OCI-LY1 (cell line): ENCODE measurements around the gene ZMIZ1.

ENCODE experiments used
- H2AFZ ChIP-seq: fragments of 200-600 bp; sonication (generic), shearing (Covaris generic); 2 replicates; pipeline ENCODE4 v1.6.0; 2014; ENCODE audit warnings: antibody characterized with exemption, mild to moderate bottlenecking, low read length
- H3F3A ChIP-seq: fragments of 200-600 bp; sonication (generic), shearing (Covaris generic); 2 replicates; pipeline ENCODE4 v1.6.0; 2014; ENCODE audit warnings: mild to moderate bottlenecking, antibody characterized with exemption, low read length, moderate library complexity; ENCODE audit not compliant: insufficient read depth
- H3K27ac ChIP-seq: fragments of 200-600 bp; sonication (generic); 2 replicates; pipeline ENCODE4 v1.5.1; 2014; ENCODE audit warnings: low read length, mixed run types, mild to moderate bottlenecking, low read depth; ENCODE audit not compliant: poor library complexity, severe bottlenecking
- H3K27me3 ChIP-seq: fragments of 200-600 bp; sonication (generic); 2 replicates; pipeline ENCODE4 v1.6.0; 2014; ENCODE audit warnings: antibody characterized with exemption, mild to moderate bottlenecking, low read length, moderate library complexity; ENCODE audit not compliant: insufficient read depth
- H3K36me3 ChIP-seq: fragments of 200-600 bp; sonication (generic); 2 replicates; pipeline ENCODE4 v1.6.1; 2014; ENCODE audit warnings: mild to moderate bottlenecking, antibody characterized with exemption, low read length, moderate library complexity, mixed read lengths; ENCODE audit not compliant: insufficient read depth
- H3K4me1 ChIP-seq: fragments of 200-600 bp; sonication (generic); 2 replicates; pipeline ENCODE4 v1.5.1; 2014; ENCODE audit warnings: mild to moderate bottlenecking, low read length, moderate library complexity; ENCODE audit not compliant: insufficient read depth, severe bottlenecking
- H3K4me2 ChIP-seq: fragments of 200-600 bp; sonication (generic), shearing (Covaris generic); 2 replicates; pipeline ENCODE4 v1.6.1; 2014; ENCODE audit warnings: low read length
- H3K4me3 ChIP-seq: fragments of 200-600 bp; sonication (generic); 2 replicates; pipeline ENCODE4 v1.5.1; 2014; ENCODE audit warnings: low read length, low read depth, mild to moderate bottlenecking, mixed read lengths; ENCODE audit not compliant: poor library complexity, severe bottlenecking
- H3K79me2 ChIP-seq: fragments of 200-600 bp; shearing (Covaris generic); 2 replicates; pipeline ENCODE4 v1.6.1; 2016; ENCODE audit warnings: mixed run types, low read length, mixed read lengths; ENCODE audit not compliant: insufficient read depth
- H3K9ac ChIP-seq: fragments of 200-600 bp; sonication (generic), shearing (Covaris generic); 2 replicates; pipeline ENCODE4 v1.6.1; 2014; ENCODE audit warnings: mild to moderate bottlenecking, low read length, mixed read lengths
- H3K9me2 ChIP-seq: fragments of 200-600 bp; sonication (generic), shearing (Covaris generic); 2 replicates; pipeline ENCODE4 v1.6.1; 2014; ENCODE audit warnings: low read depth, mild to moderate bottlenecking, low read length, mixed read lengths
- H3K9me3 ChIP-seq: fragments of 200-600 bp; shearing (Covaris generic); 2 replicates; pipeline ENCODE4 v1.6.1; 2014; ENCODE audit warnings: low read length, mixed read lengths
- H4K20me1 ChIP-seq: fragments of 200-600 bp; sonication (generic), shearing (Covaris generic); 2 replicates; pipeline ENCODE4 v1.6.0; 2016; ENCODE audit warnings: mild to moderate bottlenecking, low read length; ENCODE audit not compliant: insufficient read depth
- CTCF ChIP-seq: fragments of 200-600 bp; sonication (generic), shearing (Covaris generic); IDR thresholded peaks from 2 replicates; pipeline ENCODE4 v1.5.1; 2017; ENCODE audit warnings: mild to moderate bottlenecking, antibody characterized with exemption, low read length, moderate library complexity, mixed read lengths
- EZH2 ChIP-seq: fragments of 200-600 bp; sonication (generic), shearing (Covaris generic); IDR thresholded peaks from 2 replicates; pipeline ENCODE4 v1.8.0; 2017; ENCODE audit warnings: borderline replicate concordance, mixed run types, mild to moderate bottlenecking, antibody characterized with exemption, low read length, moderate library complexity, mixed read lengths

The ZMIZ1 gene

GRCh38 chr10:79161557-79161956 lies 92.8 kb downstream of the ZMIZ1 start:
- no peaks in the 10 kb centered on the region for H3K9me3 ChIP-seq
- H3K4me2 ChIP-seq, result no peak overlapping the region
- no peak overlapping the region for H3K27ac ChIP-seq
- no peaks in the 10 kb centered on the region for H3K79me2 ChIP-seq
- H3K4me1 ChIP-seq, result no peaks in the 10 kb centered on the region
- H3F3A ChIP-seq, result no peaks in the 10 kb centered on the region
- H2AFZ ChIP-seq, result no peak overlapping the region
- H3K9ac ChIP-seq, result no peak overlapping the region
- H3K4me3 ChIP-seq, result no peak overlapping the region
- H3K36me3 ChIP-seq, result no peaks in the 10 kb centered on the region
- no peak for TF ChIP-seq CTCF
- no peak for TF ChIP-seq EZH2
- H4K20me1 ChIP-seq, result no peaks in the 10 kb centered on the region
- no peaks in the 10 kb centered on the region for H3K9me2 ChIP-seq
- no peaks in the 10 kb centered on the region for H3K27me3 ChIP-seq

GRCh38 chr10:79162022-79162421 lies 93.3 kb downstream of the ZMIZ1 start:
- no peak overlapping the region for H3K9ac ChIP-seq
- TF ChIP-seq EZH2, result no peak
- no peak for TF ChIP-seq CTCF
- no peaks in the 10 kb centered on the region for H3K4me1 ChIP-seq
- H3K27me3 ChIP-seq, result no peaks in the 10 kb centered on the region
- H3F3A ChIP-seq, result no peaks in the 10 kb centered on the region
- H3K4me3 ChIP-seq, result no peak overlapping the region
- no peaks in the 10 kb centered on the region for H3K9me3 ChIP-seq
- H3K9me2 ChIP-seq, result no peaks in the 10 kb centered on the region
- H3K79me2 ChIP-seq, result no peaks in the 10 kb centered on the region
- H3K36me3 ChIP-seq, result no peaks in the 10 kb centered on the region
- H3K27ac ChIP-seq, result no peak overlapping the region
- H3K4me2 ChIP-seq, result no peak overlapping the region
- no peak overlapping the region for H2AFZ ChIP-seq
- no peaks in the 10 kb centered on the region for H4K20me1 ChIP-seq

- Histone ChIP-seq H2AFZ (no peak overlapping the region), H3K9ac (no peak overlapping the region), H3K9me3 (no peaks in the 10 kb centered on the region), H3K9me2 (no peaks in the 10 kb centered on the region), H3F3A (no peaks in the 10 kb centered on the region), H3K27ac (no peak overlapping the region), H3K4me3 (no peak overlapping the region), H4K20me1 (no peaks in the 10 kb centered on the region), H3K79me2 (no peaks in the 10 kb centered on the region), H3K4me2 (no peak overlapping the region), H3K4me1 (no peaks in the 10 kb centered on the region), H3K36me3 (no peaks in the 10 kb centered on the region), H3K27me3 (no peaks in the 10 kb centered on the region)
- TF ChIP-seq EZH2 (no peak), CTCF (no peak)
Observed at GRCh38 chr10:79162861-79163665, 94.3 kb downstream of the ZMIZ1 start.
